Hepatocyte (in vitro differentiated cells): Measurements from ENCODE around the gene FLT1. TPM values are rescaled to one million over a fixed set of nuclear protein-coding genes. Genes with fewer than 3 reads are reported as not detected.

Experiments
- DNase-seq: peaks from one replicate; pipeline ENCODE4 v3.0.0-alpha.2; 2016; ENCODE audit warnings: low spot score
- H2AFZ ChIP-seq: fragments of 200-600 bp; sonication (generic); 2 replicates; pipeline ENCODE4 v1.6.0; 2016; ENCODE audit warnings: antibody characterized with exemption, mild to moderate bottlenecking
- H3K27ac ChIP-seq: fragments of 200-600 bp; sonication (generic); 2 replicates; pipeline ENCODE4 v1.5.1; 2016; ENCODE audit warnings: mild to moderate bottlenecking
- H3K27me3 ChIP-seq: fragments of 200-600 bp; sonication (generic); 2 replicates; pipeline ENCODE4 v1.6.1; 2016
- H3K36me3 ChIP-seq: fragments of 200-600 bp; sonication (generic); replicated peaks from 2 replicates; pipeline ENCODE4 v1.5.1; 2016; ENCODE audit warnings: low read depth; ENCODE audit not compliant: insufficient read depth
- H3K4me1 ChIP-seq: fragments of 200-600 bp; sonication (generic); 2 replicates; pipeline ENCODE4 v1.5.1; 2016; ENCODE audit warnings: mild to moderate bottlenecking, moderate library complexity; ENCODE audit not compliant: insufficient read depth
- H3K4me2 ChIP-seq: fragments of 200-600 bp; sonication (generic); 2 replicates; pipeline ENCODE4 v1.6.0; 2016
- H3K4me3 ChIP-seq: fragments of 200-600 bp; sonication (generic); 2 replicates; pipeline ENCODE4 v1.5.1; 2016; ENCODE audit warnings: mild to moderate bottlenecking
- H3K79me2 ChIP-seq: fragments of 200-600 bp; sonication (generic); 2 replicates; pipeline ENCODE4 v1.6.0; 2017; ENCODE audit warnings: mild to moderate bottlenecking
- H3K9me2 ChIP-seq: fragments of 200-600 bp; sonication (generic); replicated peaks from 2 replicates; pipeline ENCODE4 v1.6.0; 2017; ENCODE audit warnings: mild to moderate bottlenecking; ENCODE audit not compliant: insufficient read depth
- H3K9me3 ChIP-seq: fragments of 200-600 bp; sonication (generic); 2 replicates; pipeline ENCODE4 v1.5.1; 2016; ENCODE audit warnings: low read depth, mild to moderate bottlenecking
- H4K20me1 ChIP-seq: fragments of 200-600 bp; sonication (generic); 2 replicates; pipeline ENCODE4 v1.6.0; 2016; ENCODE audit warnings: mild to moderate bottlenecking; ENCODE audit not compliant: insufficient read depth, poor library complexity, severe bottlenecking
- CTCF ChIP-seq: fragments of 200-600 bp; sonication (generic); IDR thresholded peaks from 2 replicates; pipeline ENCODE4 v1.5.1; 2016; ENCODE audit warnings: antibody characterized with exemption, mild to moderate bottlenecking; ENCODE audit not compliant: poor library complexity
- EZH2 ChIP-seq: fragments of 200-600 bp; sonication (generic); IDR thresholded peaks from 2 replicates; pipeline ENCODE4 v1.6.1; 2016; ENCODE audit warnings: antibody characterized with exemption, mild to moderate bottlenecking, borderline replicate concordance
- EZH2phosphoT487 ChIP-seq: fragments of 200-600 bp; sonication (generic); IDR thresholded peaks from one replicate; pipeline ENCODE4 v1.6.1; 2018; ENCODE audit warnings: antibody characterized with exemption, mild to moderate bottlenecking, low read depth, moderate library complexity; ENCODE audit not compliant: unreplicated experiment, severe bottlenecking
- WGBS: methylation state at CpG from one replicate; pipeline ENCODE4 v1.1.6; 2016; ENCODE audit warnings: low lambda C conversion rate; ENCODE audit errors: missing lambda C conversion rate; 5-methylcytosine and 5-hydroxymethylcytosine counted together
- polyA plus RNA-seq: library from polyadenylated mRNA; unstranded; fragments of >200 nt; fragmentation: Nextera tagmentation; extraction: Ambion mirVana; gene quantifications from 2 replicates; pipeline ENCODE4 v1.2.1, GENCODE V29; 2016
- total RNA-seq: library from RNA; depleted of rRNA; stranded (reverse); fragments of >200 nt; gene quantifications from 2 replicates; pipeline ENCODE4 v1.2.3, GENCODE V29; 2014

The FLT1 gene
- total and polyA plus RNA-seq, 2 experiments from 2014 or later, result 30.4 to 40.1 TPM

- Histone ChIP-seq H3K4me1 (no peaks in the 10 kb centered on the region), H2AFZ (no peak overlapping the region), H3K36me3 (no peaks in the 10 kb centered on the region), H3K9me3 (no peaks in the 10 kb centered on the region), H3K4me3 (no peak overlapping the region), H3K4me2 (no peak overlapping the region), H3K27ac (no peak overlapping the region), H3K79me2 (no peaks in the 10 kb centered on the region), H3K27me3 (no peaks in the 10 kb centered on the region), H3K9me2 (no peaks in the 10 kb centered on the region), H4K20me1 (no peaks in the 10 kb centered on the region)
- 71% methylated on average over 4 of the region's 4 CpGs for WGBS
- no peak for TF ChIP-seq CTCF
- TF ChIP-seq EZH2, result no peak
- no peak for TF ChIP-seq EZH2phosphoT487
- no peak for DNase-seq
Measured at GRCh38 chr13:28440774-28441504, 54.0 kb downstream of the FLT1 start.

GRCh38 chr13:28438598-28439334, 56.2 kb downstream of the FLT1 start:
- H3K4me2 ChIP-seq, result no peak overlapping the region
- no peak for DNase-seq
- no peaks in the 10 kb centered on the region for H3K27me3 ChIP-seq
- no peak overlapping the region for H3K27ac ChIP-seq
- no peaks in the 10 kb centered on the region for H3K4me1 ChIP-seq
- no peaks in the 10 kb centered on the region for H4K20me1 ChIP-seq
- WGBS, result 64% methylated on average over 12 of the region's 12 CpGs
- no peaks in the 10 kb centered on the region for H3K36me3 ChIP-seq
- H3K9me3 ChIP-seq, result no peaks in the 10 kb centered on the region
- no peak overlapping the region for H3K4me3 ChIP-seq
- no peaks in the 10 kb centered on the region for H3K79me2 ChIP-seq
- no peaks in the 10 kb centered on the region for H3K9me2 ChIP-seq
- TF ChIP-seq EZH2 (no peak), CTCF (no peak), EZH2phosphoT487 (no peak)
- H2AFZ ChIP-seq, result no peak overlapping the region

- TF ChIP-seq EZH2phosphoT487, result no peak
- no peak for TF ChIP-seq EZH2
- TF ChIP-seq CTCF, result no peak
- H3K4me3 ChIP-seq, result no peak overlapping the region
- H3K27ac ChIP-seq, result no peak overlapping the region
- H3K27me3 ChIP-seq, result no peaks in the 10 kb centered on the region
- H3K36me3 ChIP-seq, result no peaks in the 10 kb centered on the region
- WGBS, result 93% methylated on average over 8 of the region's 8 CpGs
- no peaks in the 10 kb centered on the region for H3K9me2 ChIP-seq
- no peaks in the 10 kb centered on the region for H3K79me2 ChIP-seq
- no peak overlapping the region for H2AFZ ChIP-seq
- no peaks in the 10 kb centered on the region for H3K9me3 ChIP-seq
- DNase-seq, result no peak
- no peaks in the 10 kb centered on the region for H3K4me1 ChIP-seq
- H4K20me1 ChIP-seq, result no peaks in the 10 kb centered on the region
- no peak overlapping the region for H3K4me2 ChIP-seq
Measured at GRCh38 chr13:28438067-28438466, 56.9 kb downstream of the FLT1 start.
